Measurements from ENCODE around the gene HYOU1.

DNA sequence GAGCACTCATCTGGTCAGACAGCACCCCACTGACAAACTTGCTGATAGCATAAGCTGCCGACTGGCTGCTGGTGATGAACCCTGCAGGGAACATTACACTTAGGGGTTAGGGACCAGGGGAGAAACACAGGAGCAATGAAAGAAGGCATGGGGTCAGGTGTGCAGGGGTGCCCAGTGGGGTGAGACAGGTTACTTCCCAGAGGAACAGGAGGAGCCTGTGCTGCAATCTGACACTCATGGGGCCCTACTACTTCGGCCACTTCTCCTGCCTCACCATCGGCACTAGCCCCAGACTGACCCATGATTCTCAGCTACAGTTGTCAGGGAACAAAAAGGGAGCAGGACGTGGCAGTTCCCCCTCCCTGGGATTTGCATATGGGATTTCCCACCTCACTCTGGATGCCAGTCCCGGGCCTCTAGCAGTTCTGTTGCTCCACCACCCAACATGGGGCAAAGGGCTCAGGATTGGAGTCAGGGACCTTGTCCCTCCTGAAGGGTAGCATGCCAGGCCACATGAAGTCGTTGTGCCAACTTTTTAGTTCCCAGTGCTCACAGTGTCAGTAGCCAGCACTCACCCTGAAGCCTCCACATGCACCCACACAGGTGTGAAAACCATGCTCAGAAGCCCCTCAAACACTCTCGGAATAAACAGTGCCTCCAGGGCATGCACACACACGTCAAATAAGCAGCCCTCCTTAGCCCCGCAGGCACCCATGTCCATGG is 28.5 kb downstream of the HYOU1 start:
- TF ChIP-seq, protein P1, sequence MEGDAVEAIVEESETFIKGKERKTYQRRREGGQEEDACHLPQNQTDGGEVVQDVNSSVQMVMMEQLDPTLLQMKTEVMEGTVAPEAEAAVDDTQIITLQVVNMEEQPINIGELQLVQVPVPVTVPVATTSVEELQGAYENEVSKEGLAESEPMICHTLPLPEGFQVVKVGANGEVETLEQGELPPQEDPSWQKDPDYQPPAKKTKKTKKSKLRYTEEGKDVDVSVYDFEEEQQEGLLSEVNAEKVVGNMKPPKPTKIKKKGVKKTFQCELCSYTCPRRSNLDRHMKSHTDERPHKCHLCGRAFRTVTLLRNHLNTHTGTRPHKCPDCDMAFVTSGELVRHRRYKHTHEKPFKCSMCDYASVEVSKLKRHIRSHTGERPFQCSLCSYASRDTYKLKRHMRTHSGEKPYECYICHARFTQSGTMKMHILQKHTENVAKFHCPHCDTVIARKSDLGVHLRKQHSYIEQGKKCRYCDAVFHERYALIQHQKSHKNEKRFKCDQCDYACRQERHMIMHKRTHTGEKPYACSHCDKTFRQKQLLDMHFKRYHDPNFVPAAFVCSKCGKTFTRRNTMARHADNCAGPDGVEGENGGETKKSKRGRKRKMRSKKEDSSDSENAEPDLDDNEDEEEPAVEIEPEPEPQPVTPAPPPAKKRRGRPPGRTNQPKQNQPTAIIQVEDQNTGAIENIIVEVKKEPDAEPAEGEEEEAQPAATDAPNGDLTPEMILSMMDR (IDR thresholded peaks at IDR 0.05; ENCODE audit: control extremely low read depth in 1 of 3, insufficient read depth in 1 of 3, low read depth in 1 of 3, low read length in 3 of 3) = no peak
- no peak; a peak in 1 of 3 replicates for TF ChIP-seq POLR2A (IDR thresholded peaks at IDR 0.05; ENCODE audit: control extremely low read depth in 1 of 2, low read depth in 2 of 2, low read length in 2 of 2)
- no peak for TF ChIP-seq EZH2 (IDR thresholded peaks at IDR 0.05; ENCODE audit: low read depth, low read length, severe bottlenecking)
- TF ChIP-seq JUND (IDR thresholded peaks at IDR 0.05; ENCODE audit: low read length) = no peak
- TF ChIP-seq HDAC2 (IDR thresholded peaks at IDR 0.05; ENCODE audit: borderline replicate concordance in 1 of 2, low read depth in 2 of 2, low read length in 2 of 2) = no peak
- no peak for TF ChIP-seq TBP (IDR thresholded peaks at IDR 0.05; ENCODE audit: low read depth, low read length)
- no peak for TF ChIP-seq EP300 (IDR thresholded peaks at IDR 0.05; ENCODE audit: borderline replicate concordance in 1 of 2, low read depth in 2 of 2, low read length in 2 of 2)
- TF ChIP-seq, protein P2, sequence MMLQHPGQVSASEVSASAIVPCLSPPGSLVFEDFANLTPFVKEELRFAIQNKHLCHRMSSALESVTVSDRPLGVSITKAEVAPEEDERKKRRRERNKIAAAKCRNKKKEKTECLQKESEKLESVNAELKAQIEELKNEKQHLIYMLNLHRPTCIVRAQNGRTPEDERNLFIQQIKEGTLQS (IDR thresholded peaks at IDR 0.05; ENCODE audit: insufficient read depth, low read depth, low read length) = no peak

Measured in H1 (cell line).